ENCODE measurements around the gene KHNYN.

The KHNYN gene

DNA sequence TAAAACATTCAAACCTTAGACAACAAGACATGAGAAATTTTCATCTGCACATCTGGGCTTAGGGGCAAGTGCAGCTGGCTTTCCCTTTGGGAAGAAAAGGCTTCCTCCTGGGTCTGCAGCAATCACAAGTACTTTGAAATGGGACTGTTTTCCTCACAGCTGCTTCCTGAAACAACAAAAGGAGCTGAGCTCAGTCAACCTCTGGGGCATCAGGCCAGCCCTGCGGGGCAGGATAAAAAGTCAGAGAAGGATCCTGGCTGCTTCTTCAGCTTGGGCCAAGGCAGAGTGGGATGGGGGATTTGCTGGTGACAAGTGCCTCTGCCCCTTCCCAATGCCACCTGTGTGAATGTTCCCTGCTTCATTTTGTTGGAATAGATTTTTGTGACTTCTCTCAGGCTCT lies 29.0 kb downstream of the KHNYN start:
- H3K27ac Mint-ChIP-seq: no peak overlapping the region
- peaks cover 17% of the 10 kb centered on the region for H3K9me3 Mint-ChIP-seq
- H3K4me1 Mint-ChIP-seq: no peaks in the 10 kb centered on the region
- TF ChIP-seq, protein P1, sequence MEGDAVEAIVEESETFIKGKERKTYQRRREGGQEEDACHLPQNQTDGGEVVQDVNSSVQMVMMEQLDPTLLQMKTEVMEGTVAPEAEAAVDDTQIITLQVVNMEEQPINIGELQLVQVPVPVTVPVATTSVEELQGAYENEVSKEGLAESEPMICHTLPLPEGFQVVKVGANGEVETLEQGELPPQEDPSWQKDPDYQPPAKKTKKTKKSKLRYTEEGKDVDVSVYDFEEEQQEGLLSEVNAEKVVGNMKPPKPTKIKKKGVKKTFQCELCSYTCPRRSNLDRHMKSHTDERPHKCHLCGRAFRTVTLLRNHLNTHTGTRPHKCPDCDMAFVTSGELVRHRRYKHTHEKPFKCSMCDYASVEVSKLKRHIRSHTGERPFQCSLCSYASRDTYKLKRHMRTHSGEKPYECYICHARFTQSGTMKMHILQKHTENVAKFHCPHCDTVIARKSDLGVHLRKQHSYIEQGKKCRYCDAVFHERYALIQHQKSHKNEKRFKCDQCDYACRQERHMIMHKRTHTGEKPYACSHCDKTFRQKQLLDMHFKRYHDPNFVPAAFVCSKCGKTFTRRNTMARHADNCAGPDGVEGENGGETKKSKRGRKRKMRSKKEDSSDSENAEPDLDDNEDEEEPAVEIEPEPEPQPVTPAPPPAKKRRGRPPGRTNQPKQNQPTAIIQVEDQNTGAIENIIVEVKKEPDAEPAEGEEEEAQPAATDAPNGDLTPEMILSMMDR (IDR thresholded peaks at IDR 0.05; ENCODE audit: unreplicated experiment in 3 of 3): no peak
- peaks cover 36% of the 10 kb centered on the region for H3K36me3 Mint-ChIP-seq (ENCODE audit: low read depth)
- no peak overlapping the region for H3K4me3 Mint-ChIP-seq
- H3K27me3 Mint-ChIP-seq (ENCODE audit: low read depth): no peaks in the 10 kb centered on the region

DNA sequence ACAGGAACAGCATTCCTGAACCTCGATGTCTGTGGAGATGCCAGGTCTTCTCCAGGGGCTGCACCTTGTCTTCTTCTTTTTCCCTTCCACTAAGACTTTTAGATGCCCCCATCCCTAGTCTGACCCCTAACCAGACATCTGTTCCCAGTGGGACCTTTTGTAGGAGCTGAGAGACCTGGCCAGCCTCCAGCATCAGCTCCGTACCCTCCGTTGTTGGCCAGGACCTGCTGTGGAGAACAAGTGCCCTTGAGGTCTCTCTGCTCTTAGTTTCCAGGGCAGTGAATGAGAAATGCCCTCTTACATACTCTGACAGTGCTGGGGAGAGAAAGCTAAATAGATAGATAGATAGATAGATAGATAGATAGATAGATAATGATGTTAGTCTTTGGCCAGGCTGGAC lies 29.6 kb downstream of the KHNYN start:
- Mint-ChIP-seq H3K36me3 (ENCODE audit: low read depth) (peaks cover 30% of the 10 kb centered on the region), H3K4me1 (no peaks in the 10 kb centered on the region), H3K4me3 (no peak overlapping the region), H3K9me3 (peaks cover 11% of the 10 kb centered on the region), H3K27ac (no peak overlapping the region), H3K27me3 (ENCODE audit: low read depth) (no peaks in the 10 kb centered on the region)
- TF ChIP-seq, protein P1 (IDR thresholded peaks at IDR 0.05; ENCODE audit: unreplicated experiment in 3 of 3): no peak

DNA sequence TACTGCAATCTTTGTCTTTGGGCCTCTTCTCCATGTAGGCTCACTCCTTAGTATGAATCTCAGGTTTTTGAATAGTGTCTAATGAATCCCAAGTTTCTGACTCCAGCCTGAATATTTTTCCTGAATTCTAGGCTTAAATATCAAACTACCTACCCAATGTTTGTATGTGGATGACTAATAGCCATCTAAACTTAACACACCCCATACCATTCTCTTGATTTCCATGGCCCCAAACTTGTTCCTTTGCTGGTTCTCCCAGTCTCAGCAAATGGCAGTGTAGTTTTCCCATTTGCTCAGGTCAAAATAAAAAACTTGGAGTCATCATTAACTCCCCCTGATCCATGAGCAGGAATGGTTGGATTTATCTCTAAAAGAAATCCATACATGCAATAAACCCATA lies 31.6 kb downstream of the KHNYN start:
- TF ChIP-seq, protein P1 (IDR thresholded peaks at IDR 0.05; ENCODE audit: unreplicated experiment in 3 of 3): no peak

DNA sequence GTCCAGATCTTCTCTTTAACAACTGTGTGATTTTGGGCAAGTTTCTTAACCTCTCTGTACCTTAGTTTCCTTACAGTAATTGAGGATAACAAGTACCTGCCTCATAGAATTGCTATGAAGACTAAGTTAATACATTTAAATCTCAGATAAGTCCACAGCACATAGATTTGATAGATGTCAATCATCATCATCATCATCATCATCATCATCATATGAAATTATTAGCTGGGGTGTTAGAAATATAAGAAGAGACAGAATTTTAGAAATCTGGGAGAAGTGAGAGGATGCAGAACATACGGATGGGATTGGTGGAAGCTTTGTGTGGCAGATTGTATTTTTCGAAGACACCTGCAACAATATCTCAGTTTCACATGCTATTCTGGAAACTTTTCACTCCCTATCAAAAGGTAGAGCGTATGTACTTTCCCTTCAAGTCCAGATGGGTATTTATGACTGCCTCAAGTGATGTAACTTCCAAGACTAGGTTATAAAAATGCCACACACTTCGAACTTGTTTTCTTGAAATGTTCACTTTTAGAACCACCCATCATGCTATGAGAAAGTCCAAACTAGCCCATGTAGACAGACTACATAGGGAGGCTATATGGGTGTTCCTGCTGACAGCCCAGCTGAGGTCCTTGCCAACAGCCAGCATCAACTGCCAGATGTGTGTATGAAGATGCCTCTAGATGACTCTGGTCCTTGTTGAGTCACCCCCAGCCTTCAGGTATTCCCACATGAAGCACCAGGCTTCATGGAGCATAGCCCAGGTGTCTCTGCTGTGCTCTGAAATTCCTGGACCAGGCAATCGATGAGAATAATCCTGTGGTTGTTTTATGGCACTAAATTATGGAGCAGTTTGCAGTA lies 33.5 kb downstream of the KHNYN start:
- Mint-ChIP-seq H3K4me1 (no peaks in the 10 kb centered on the region), H3K27ac (no peak overlapping the region), H3K27me3 (ENCODE audit: low read depth) (no peaks in the 10 kb centered on the region), H3K9me3 (peaks cover 3% of the 10 kb centered on the region), H3K4me3 (no peak overlapping the region), H3K36me3 (ENCODE audit: low read depth) (peaks cover 16% of the 10 kb centered on the region)
- TF ChIP-seq, protein P1 (IDR thresholded peaks at IDR 0.05; ENCODE audit: unreplicated experiment in 3 of 3): no peak

More for the DNA sequence above, 31.6 kb downstream of the KHNYN start:
- no peaks in the 10 kb centered on the region for H3K27me3 Mint-ChIP-seq (ENCODE audit: low read depth)
- H3K36me3 Mint-ChIP-seq (ENCODE audit: low read depth): peaks cover 23% of the 10 kb centered on the region
- no peak overlapping the region for H3K27ac Mint-ChIP-seq
- no peak overlapping the region for H3K4me3 Mint-ChIP-seq
- no peaks in the 10 kb centered on the region for H3K4me1 Mint-ChIP-seq
- H3K9me3 Mint-ChIP-seq: peaks cover 6% of the 10 kb centered on the region

DNA sequence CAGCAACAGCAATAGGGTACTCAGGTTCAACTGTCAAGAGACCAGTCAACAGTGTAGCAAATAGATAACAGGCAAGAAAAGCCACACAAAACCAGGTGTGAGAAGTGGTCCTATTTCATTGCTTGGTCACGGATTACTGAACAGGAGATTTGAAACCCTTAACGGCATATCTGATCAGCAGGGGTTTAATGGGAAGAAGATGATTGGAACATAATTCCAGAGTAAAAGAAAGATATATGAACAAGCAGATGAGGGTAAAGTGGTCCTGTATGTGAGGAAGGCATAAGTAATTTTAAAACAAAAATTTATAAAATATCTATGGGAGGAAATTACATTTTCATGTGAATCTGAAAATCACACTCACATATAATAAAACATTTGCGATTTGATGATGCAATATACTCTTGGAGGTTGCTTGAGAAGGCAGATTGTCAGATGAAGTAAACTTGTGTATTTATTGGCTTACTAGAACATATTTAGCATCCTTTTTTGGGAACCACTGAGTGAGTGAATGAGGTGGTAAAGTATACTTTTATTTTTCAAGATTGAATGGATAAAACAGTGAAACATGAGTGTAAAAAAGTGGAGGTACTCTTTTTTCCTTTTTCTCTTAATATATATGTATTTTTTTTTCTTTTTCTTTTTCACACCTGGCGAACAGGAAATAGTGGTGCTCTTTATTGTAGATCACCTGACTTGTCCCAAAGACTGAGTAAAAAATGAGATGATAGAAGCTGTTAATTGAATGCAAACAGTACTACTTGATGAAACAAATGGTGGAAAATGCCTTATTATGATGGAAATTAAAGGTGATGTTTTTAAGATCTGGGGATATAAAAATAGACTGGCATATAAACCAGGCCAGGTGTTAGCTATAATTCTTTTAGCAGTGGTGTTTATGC lies 34.4 kb downstream of the KHNYN start:
- Mint-ChIP-seq H3K27me3 (ENCODE audit: low read depth) (no peaks in the 10 kb centered on the region), H3K27ac (no peak overlapping the region), H3K9me3 (peaks cover 3% of the 10 kb centered on the region), H3K4me3 (no peak overlapping the region), H3K36me3 (ENCODE audit: low read depth) (peaks cover 23% of the 10 kb centered on the region), H3K4me1 (no peaks in the 10 kb centered on the region)
- TF ChIP-seq, protein P1 (IDR thresholded peaks at IDR 0.05; ENCODE audit: unreplicated experiment in 3 of 3): no peak
